Measurements from ENCODE around the gene BASP1.
"Not testable (repeated sequence)": the region's sequence is repeated elsewhere in the genome, so short reads cannot be mapped to it uniquely, and the experiment has no call there.

The BASP1 gene

GRCh38 chr5:17257705-17258273 lies 40.4 kb downstream of the BASP1 start:
- no peak for DNase-seq

DNA sequence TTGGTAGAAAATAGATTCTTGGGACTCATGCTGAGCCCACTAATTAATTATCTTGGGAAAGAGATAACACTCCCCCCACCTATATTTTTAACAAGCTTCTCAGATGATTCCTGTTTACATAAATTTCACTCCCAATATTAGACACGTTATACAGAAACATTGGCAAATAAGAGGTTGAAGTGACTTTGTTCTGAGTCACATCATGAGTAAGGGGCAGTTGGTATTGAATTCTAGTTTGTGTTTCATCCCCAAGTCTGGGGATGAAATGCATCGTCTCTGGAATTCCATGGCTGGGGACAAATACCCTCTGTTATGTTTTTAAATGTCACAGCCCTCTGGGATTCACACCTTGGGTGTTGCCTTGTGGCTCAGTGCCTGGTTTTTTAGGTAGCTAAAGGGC lies 41.0 kb downstream of the BASP1 start:
- no peak for DNase-seq

- not testable (repeated sequence) for DNase-seq
Measured at GRCh38 chr5:17259012-17259411, 41.6 kb downstream of the BASP1 start.

DNA sequence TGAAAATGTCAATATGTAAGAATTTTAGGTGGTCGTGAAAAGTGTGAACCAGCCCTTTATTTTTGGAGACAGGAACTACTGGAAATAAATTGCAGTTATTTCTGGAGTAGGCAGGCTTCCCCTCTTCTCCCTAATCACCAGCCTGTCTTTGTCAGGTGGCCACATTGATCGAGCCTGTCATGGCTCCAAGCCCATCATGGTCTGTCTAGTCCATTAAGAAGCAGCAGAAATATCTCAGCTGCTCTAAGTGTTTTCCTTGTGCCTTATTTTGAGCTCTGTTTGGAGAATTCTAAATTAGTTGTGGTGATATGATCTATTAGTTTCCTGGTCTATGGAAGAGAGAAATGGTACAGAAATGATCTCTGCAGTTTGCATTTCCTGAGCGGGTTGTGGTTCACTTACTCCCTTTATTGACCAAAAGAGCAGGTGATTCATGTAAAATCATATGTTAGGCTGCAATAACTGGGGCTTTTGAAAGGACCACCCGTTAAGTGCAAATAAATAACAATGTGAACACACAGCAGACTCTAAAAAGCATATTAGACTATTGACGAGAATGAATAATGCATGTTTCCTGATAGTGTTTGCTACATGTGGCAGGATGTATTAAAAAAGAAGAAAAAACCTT lies 42.3 kb downstream of the BASP1 start:
- DNase-seq = no peak

DNA sequence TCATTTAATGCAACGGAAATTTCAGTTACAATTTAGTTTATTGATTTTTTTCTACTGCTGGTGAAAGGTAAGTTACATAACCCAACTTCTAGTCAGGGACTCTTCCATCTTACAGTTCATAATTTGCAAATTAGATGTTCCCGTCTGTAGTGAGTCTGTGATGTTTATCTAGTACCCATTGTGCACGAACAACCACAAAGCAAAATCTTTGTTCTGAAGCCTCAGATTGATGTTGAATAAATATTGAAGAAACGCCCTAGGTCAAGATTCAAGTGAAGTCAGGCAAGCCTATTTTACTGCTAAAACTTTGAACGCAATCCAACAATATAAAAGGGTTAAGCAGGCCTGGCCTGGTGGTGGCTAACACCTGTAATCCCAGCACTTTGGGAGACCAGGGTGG lies 43.1 kb downstream of the BASP1 start:
- no peak for DNase-seq

GRCh38 chr5:17261075-17261474 lies 43.6 kb downstream of the BASP1 start:
- no peak for DNase-seq

GRCh38 chr5:17265041-17265440 lies 47.6 kb downstream of the BASP1 start:
- no peak for DNase-seq

GRCh38 chr5:17267106-17267505 lies 49.7 kb downstream of the BASP1 start:
- no peak for DNase-seq

DNA sequence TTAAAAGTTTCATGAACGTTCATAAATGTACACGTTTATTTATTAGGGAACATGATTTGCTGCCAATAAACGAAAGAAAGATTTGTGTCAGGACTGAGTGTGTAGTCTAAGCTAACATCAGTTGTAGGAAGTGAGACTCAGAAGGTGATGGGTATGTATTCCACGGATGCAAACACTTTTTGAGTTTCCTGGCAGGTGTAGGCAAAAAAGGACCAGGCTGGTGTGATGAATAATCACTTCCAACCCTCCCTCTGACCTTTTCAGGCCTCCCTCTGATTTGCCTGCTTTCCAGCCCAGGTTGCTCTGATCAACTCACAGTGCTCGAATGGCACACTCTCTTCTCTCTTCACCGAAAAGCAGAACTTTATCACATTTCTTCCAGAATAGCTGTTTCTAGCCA lies 51.8 kb downstream of the BASP1 start:
- no peak for DNase-seq

DNA sequence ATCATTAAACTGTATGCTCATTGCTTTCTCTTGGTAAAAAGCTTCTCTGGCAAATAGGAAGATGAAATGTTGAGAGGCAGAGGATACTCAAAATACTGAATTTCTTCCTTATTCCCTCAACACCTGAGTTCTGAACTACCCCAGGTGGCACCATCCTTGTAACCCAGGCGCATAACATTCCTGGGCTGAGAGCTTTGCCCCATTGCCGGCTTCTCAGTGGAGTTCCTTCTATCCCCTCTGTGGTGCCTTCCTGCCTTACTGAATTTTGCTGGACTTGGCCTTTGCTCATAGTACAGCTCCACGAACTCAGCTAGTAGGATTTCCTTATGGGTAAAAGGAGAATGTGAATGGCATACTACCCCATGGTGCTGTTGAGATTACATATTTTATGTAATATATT lies 54.7 kb downstream of the BASP1 start:
- DNase-seq = no peak

DNA sequence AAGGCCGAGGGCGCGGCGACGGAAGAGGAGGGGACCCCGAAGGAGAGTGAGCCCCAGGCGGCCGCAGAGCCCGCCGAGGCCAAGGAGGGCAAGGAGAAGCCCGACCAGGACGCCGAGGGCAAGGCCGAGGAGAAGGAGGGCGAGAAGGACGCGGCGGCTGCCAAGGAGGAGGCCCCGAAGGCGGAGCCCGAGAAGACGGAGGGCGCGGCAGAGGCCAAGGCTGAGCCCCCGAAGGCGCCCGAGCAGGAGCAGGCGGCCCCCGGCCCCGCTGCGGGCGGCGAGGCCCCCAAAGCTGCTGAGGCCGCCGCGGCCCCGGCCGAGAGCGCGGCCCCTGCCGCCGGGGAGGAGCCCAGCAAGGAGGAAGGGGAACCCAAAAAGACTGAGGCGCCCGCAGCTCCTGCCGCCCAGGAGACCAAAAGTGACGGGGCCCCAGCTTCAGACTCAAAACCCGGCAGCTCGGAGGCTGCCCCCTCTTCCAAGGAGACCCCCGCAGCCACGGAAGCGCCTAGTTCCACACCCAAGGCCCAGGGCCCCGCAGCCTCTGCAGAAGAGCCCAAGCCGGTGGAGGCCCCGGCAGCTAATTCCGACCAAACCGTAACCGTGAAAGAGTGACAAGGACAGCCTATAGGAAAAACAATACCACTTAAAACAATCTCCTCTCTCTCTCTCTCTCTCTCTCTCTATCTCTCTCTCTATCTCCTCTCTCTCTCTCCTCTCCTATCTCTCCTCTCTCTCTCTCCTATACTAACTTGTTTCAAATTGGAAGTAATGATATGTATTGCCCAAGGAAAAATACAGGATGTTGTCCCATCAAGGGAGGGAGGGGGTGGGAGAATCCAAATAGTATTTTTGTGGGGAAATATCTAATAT lies 58.1 kb downstream of the BASP1 start:
- DNase-seq = no peak

DNA sequence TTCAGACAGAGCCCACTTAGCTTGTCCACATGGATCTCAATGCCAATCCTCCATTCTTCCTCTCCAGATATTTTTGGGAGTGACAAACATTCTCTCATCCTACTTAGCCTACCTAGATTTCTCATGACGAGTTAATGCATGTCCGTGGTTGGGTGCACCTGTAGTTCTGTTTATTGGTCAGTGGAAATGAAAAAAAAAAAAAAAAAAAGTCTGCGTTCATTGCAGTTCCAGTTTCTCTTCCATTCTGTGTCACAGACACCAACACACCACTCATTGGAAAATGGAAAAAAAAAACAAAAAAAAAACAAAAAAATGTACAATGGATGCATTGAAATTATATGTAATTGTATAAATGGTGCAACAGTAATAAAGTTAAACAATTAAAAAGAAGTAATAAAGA lies 59.0 kb downstream of the BASP1 start:
- DNase-seq = no peak

- no peak for DNase-seq
Measured at GRCh38 chr5:17277907-17278306, 60.5 kb downstream of the BASP1 start.

GRCh38 chr5:17278931-17279330 lies 61.5 kb downstream of the BASP1 start:
- DNase-seq = no peak

- no peak for DNase-seq
Measured at GRCh38 chr5:17279487-17279886, 62.1 kb downstream of the BASP1 start.

DNA sequence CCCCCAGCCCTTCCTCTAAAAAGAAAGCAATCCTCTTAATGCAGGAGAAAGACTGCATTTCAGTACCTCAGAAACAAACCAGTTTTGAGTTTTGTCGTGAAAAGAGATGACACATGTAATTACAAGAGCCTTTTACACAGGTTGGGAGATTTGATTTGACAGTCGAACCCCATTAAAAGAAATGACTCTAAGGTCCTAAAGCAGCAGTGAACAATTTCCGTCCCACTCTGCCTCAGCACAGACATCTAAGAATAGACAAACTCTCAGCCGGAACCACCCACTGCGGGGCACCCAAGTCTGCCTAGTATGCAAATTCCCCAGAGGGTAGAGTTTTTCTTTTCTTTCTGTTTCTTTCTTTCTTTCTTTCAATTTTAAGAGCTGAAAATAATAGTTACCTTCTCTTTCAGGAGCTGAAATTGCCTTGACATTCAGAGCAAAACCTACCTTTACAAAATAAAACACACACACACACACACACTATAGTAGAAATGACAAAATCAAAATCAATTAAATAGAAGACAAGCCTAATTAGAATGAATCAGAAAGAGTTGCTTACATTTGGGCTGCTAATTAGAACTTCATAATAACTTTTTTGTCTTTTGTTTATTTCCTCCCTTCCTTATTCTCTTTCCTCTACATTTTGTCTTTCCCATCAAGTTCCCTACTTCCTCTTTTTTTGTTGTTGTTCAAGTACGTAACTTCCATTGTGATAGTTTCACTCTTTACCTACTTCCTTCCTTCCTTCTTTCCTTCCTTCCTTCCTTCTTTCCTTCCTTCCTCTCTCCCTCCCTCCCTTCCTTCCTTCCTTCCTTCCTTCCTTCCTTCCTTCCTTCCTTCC lies 65.1 kb downstream of the BASP1 start:
- DNase-seq = no peak

GRCh38 chr5:17283121-17283415 lies 65.6 kb downstream of the BASP1 start:
- DNase-seq = no peak

GRCh38 chr5:17287501-17288155 lies 70.2 kb downstream of the BASP1 start:
- no peak for DNase-seq

- no peak for DNase-seq
Measured at GRCh38 chr5:17288570-17288969, 71.1 kb downstream of the BASP1 start.

- no peak for DNase-seq
Measured at GRCh38 chr5:17289681-17290539, 72.5 kb downstream of the BASP1 start.

GRCh38 chr5:17290540-17290974 lies 73.1 kb downstream of the BASP1 start:
- no peak for DNase-seq

Data from AML-193 (cell line).